ENCODE measurements around the gene C15orf62. TPM values are rescaled to one million over a fixed set of nuclear protein-coding genes. Genes with fewer than 3 reads are reported as not detected.
A peak's percentile ranks its signal among the peaks of the same experiment; 100 is the strongest.

C15orf62 gene, protein sequence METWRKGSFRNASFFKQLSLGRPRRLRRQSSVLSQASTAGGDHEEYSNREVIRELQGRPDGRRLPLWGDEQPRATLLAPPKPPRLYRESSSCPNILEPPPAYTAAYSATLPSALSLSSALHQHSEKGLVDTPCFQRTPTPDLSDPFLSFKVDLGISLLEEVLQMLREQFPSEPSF
- polyA plus RNA-seq (2013, experiment 1 of 2; ENCODE audit: insufficient read length), result 0.81 TPM
- polyA plus RNA-seq (2013, experiment 2 of 2; ENCODE audit: insufficient read length), result 0.87 TPM

DNA sequence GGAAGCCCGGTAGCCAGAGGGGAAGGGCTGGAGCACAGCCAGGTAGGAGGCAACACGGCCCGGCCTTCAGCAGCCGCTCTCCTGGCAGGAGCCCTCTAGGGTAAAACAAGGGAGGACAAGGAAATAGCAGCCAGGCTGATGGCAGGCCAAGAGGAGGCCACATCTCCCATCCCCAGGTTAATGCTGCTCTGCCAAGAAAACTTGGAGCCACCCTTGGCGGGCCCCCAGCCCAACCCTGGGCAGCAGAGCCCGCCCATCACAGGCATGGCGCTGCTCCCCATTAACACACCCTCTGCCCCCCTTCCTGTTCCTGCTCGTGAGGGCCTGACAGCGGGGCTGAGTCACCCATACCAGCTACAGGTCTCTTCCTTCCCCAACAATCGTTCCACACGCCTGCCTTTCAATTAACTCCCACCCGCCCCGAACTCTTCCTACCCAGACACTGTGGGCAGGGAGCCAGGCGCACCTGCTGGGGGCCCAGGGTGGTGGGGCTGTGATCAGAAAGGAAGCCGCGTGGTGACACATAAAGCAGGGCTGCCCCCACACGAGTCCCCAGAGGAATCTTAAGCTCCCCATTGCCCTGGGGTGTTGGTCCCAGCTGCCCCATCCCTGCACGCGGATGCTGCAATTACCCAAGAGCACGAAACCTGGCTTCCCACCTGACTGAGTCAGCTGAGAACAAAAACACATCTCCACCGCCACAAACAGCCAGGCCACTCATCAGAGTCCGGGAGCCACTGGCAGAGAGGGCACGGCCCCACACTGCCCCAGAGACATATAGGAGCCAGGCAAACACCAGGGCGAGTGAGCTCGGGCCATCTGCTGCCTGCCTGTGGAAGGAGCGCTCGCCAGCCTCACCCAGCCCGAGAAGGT is at the start of gene C15orf62:
TSS of gene C15orf62 (plus strand) at position 707 of the 873 bp plus-strand sequence. CDS start 516 bp downstream, outside the sequence.
- no peak for DNase-seq

DNA sequence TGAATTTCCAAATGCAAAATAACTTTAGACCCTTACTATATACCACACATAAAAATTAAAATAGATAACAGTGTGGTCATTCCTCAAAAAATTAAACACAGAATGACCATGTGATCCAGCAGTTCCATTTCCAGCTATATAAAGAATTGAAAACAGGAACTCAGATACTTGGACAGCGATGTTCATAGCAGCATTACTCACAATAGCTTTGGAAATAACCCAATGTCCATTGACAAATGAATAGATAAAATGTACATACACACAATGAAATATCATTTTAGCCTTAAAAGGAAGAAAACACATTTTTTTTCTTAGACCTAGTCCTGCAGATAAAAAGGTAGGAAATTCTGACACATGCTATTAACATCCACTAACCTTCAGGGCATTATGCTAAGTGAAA is 48.1 kb upstream of the C15orf62 start:
- no peak for DNase-seq

DNA sequence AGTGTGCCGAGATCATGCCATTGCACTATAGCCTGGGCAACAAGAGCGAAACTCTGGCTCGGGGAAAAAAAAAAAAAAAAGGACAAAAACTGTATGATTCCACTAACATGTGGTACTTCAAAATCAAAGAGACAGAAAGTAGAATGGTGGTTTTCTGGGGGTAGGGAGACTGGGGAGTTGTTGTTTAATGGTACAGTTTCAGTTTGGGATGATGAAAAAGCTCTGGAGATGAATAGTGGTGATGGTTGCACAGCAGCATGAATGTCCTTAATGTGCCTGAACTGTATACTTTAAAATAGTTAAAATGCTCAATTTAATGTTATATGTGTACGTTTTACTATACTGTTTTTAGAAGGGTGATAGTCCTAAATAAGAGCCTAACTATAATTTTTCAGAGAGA is 47.4 kb upstream of the C15orf62 start:
- DNase-seq, result no peak

DNA sequence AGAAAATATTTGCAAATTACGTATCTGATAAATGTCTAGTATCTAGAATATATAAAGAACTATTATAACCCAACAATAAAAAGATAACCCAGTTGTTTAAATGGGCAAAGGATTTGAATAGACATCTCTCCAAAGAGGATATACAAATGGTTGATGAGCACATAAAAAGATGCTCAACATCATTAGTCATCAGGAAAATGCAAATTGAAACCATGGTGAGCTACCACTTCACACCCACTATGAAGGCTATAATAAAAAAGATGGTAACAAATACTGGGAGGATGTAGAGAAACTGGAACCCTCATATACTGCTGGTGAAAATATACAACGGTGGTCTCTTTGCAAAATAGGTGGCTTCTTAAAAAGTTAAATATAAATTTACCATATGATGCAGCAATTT is 46.8 kb upstream of the C15orf62 start:
- DNase-seq, result peak; percentile 6

DNA sequence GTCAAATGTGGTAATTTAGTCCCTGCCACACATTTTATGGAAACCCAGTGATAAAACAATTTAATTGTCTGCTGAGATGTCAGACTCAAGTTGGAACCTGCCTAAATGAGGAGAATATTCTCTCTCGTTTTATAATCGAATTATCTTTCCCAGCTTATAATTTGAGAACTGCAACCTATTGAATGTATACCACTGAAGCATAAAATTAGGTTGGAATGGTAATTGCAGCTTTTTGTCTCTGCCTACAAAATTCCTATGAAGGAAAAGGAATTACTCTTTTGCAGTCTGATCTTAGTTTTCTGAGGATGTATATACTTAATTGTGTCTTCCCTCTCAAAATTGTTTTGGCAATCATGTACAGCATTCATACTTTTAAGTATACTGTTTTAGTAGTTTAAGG is 45.9 kb upstream of the C15orf62 start:
- no peak for DNase-seq

DNA sequence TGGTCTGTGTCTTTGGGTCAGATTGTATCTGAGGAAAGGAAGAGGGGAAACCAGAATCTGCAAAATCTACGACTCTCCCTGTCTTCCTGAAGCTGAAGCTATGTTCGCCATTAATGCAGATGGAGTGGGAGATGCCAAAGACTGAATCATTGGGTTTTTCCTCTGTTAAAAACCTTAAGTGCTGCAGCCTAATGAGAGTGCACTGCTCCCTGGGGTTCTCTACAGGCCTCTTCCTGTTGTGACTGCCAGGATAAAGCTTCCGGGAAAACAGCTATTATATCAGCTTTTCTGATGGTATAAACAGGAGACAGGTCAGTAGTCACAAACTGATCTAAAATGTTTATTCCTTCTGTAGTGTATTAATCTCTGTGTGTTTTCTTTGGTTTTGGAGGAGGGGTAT is 38.7 kb upstream of the C15orf62 start:
- DNase-seq, result no peak

DNA sequence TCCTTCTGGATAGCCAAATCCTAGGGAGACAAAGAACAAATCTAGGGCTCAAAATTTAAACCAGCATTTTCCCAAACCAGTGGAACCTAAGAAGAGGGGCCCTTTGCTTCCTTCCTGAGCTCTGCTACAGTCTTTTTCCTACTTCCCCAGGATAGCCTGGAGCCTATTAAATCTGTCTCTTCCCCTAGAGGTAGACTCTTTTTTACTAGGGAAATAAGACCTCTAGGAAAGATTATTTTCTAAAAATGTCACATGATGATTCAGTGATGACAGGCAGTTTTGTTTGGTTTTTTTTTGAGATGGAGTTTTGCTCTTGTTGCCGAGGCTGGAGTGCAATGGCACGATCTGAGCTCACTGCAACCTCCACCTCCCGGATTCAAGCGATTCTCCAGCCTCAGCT is 33.2 kb upstream of the C15orf62 start:
- DNase-seq, result no peak

DNA sequence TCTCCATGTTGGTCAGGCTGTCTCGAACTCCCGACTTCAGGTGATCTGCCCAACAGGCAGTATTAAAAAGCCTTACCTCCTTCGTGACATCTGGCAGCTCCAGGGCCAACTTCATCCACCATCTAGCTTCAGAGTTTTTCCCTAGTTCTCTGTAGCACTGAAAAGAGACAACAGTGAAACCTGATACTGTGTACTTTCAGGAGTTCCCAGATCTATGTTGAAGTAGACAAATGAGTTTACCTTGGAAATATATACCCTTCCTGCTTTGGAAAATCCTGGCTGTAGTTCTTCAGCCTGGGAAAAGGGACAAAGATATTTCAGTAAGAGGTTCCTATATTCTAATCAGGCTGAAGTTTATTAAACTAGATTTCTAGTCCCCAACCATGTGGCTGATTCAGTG is 32.7 kb upstream of the C15orf62 start:
- no peak for DNase-seq

DNA sequence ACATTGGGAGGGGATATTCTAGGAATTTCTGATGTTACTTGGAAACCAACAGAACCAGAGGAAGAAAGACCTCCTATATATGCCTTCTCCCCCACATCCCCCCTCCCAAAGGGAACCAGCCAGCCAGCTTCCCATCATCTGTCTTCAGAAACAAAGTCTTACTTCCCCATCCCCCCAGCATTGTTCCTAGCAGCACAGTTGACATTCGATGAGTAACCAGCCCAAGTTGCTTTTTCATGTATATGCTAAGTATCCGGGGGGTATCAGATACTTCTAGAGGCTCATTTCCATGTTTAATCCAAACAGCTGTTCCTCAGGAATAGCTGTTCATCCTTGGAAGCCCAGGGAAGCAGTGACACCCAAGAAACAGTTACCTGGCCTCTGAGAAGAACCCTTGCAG is 30.7 kb upstream of the C15orf62 start:
- DNase-seq, result no peak

DNA sequence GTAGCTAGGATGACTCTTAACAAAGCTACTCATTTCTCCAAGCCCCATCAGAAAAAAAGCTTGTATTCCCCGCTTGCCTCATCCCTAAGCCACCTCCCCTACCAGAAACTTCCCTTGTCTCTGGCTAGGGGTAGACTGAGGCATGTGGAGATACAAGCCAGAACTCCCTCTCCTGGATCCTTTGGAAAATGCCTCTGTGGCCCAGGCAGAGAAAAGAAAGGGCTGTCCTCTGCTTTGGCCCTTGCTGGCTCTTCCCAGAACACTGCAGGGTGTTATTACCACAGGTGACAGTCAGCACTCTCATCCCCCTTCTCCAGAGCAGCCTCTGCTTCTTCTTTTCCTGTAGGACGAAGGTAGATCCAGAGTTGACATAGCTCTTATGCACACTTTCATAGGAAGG is 29.9 kb upstream of the C15orf62 start:
- DNase-seq, result no peak

DNA sequence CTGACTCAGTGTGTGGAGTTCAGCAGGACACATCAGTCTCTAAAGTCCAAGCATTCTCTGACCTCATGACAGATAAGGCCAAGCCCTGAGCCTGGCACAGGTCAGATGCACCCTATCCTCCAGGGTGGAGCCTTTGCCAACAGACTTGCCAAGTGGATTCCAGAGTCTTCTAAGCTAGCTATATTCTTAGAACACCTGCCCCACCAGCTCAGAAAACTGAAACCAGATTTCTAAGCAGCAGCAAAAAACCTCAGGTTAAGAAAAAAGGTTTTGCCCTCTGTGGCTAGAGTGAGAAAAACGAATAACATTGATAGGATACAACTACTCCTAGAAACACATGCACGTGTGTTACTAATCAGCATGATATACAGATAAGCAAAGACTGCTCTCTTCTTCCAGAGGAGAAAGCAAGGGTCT is 26.3 kb upstream of the C15orf62 start:
- DNase-seq, result no peak

DNA sequence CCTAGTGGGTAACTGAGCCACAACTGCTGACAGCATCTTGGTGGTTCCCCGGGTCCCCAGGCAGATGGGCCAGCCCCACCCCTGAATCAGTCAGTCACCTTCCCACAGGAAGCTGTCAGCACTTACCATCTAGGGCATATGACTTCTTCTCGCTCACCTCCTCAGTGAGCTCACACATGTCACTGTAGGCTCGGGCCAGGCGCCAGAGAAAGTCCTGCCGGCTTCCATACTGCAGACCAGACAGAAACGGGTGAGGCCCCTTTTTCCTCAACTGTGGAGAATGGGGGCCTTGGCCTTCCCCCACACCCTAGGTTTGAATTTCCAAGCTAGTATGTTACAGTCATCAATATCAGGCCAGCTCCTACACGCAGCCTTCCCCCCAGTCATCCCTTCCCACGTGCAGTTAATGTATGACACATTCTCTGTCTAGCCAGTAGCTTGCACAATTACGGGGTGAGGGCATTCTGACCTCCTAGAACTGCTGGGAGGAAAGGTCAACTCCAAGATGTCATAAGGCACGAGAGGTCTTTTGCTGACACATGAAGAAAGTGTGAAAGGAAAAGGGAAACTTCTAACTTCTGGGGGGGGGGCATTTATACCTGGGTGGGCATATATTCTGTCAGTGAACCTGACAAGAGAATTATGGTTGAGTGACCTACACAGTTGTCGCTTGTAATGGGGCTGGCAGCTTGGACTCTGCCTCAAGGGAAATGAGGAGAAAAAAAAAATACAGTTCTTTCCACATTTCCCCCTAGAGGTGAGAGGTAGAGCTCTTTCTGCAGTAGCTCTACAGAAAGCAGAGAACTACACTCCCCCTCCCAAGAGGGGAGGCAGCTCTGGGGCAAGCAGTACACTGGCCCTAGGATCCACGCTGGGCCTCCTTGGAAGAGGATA is 25.6 kb upstream of the C15orf62 start:
- DNase-seq, result peak; percentile 58

DNA sequence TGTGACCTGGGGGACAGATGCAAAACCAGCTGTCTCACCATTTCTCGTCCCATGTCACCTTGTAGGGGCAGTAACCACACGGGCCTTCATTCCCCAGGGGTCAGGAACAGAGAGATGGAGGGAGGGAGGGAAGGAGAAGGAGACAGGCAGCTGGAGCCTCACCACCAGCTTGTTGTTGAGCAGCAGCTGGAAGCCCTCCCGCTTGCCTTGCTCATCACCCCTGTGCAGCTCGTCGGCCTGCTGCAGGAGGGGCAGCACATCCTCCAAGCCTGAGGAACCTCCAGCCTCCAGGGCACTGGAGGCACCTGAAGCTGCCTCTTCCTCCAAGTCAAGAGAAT is 25.0 kb upstream of the C15orf62 start:
- no peak for DNase-seq

DNA sequence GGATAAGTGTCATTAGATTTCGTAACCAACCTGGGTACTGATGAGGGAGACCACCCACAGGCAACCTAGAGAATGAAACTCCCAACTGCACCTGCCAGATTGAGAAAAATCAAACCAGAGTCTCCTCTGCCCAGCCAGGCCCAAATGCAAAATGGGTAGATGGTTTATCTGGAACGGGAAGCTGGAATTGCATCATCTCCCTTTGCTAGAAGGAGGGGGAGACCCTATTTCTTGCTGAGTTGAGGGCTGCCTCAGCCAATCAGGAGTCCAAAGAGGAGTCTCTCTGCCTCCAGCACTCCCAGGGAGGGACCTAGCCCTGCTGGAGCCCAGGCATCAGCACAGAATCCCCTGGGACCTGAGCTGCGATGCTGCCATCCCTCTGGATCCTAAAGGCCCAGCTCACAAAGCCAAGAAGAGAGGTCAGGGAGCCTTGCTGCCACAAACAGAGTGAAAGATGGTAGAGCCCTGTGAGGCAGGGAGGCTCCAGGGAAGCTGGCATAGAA is 22.8 kb upstream of the C15orf62 start:
- DNase-seq, result peak; percentile 78

DNA sequence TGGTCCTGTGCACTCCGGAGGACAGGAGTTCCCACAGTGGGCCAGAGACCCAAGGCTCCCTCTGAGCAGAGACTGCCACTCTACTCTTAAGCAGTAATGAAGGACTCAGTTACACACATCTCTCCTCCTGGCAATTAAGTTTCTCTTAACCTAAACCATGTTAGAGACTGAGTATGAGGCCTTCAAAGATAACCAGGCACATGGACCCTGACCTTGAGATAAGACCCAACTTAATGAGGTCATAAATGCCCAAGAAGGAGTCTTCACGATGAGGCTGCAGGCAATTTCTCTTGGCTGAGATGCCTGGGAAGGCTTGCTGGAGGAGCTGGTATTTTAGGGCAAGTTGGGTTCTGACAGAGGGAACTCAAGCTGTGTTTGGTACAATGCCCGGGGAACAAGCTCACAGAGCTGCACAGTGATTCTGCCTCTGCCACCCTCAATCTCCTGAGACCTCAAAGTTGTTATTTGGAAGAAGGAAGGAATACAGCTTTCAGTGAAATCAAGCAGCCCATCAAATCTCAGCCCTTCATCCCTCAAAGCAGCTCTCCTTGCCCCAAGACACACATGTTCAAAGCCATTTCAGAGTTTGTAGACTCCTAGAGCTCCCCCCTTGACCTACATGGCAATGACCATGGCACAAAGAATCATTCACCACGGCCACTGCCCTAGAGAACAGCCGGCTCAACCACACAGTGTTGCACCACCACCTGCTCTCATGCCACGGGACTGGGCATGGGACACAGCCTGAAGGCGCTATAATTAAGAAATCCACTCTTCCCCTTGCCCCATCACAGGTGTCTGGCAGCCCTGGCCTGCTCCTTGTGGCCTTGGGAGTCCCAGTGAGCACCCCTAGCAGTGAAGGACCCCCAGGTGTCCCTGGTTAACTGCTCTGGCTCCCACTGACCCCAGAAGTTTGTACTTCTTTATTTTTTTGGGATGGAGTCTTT is 21.8 kb upstream of the C15orf62 start:
- DNase-seq, result no peak

DNA sequence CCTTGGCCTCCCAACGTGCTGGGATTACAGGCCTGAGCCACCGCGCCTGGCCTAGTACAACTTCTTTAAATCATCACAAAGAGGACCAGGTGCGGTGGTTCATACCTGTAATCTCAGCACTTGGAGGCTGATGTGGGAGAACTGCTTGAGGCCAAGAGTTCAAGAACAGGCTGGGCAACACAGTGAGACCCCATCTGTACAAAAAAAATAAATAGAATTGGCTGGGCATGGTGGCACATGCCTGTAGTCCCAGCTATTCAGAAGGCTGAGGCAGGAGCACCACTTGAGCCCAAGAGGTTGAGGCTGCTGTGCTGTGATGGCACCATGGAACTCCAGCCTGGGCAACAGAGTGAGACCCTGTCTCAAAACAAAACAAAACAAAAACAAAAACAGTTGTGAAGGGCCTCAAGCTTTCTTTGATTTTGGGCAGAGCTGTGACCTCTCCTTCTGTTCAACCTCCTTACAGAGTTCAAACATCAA is 20.6 kb upstream of the C15orf62 start:
- DNase-seq, result no peak

DNA sequence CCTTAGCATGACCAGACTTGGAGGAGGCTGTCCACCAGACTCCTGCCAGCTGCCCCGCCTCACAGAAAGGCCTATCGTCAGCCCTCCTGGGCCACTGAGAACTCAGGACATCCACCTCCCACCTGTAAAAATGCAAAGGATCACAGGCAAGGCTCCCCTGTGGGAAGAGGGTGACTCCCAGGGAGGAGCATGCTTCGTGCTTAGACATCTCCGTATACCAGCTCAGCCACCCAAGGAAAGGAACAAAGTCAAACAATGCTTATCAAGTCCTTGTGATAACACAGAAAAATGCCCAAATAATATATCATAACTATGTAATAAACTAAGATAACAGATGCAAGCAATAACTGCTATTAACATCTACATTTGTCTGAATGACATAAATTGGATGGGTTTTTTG is 18.9 kb upstream of the C15orf62 start:
- no peak for DNase-seq

DNA sequence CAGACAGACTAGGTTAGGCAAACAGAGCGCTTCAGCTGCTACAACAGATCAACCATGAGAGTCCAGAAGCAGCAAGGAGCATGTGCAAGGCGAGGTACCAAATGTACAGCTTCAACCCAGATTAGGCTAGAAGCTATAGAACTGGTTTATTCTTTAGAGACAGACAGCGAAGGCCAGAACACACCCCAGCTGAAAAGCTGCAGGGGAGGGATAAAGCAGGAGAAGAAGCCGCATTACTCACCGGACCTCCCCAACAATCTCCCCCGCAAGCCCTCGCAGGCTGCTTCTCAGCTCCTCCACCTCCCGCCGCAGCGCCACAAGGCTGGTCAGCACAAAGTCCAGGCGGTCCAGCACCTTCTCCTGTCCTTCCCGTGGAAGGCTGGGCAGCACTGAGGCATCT is 18.0 kb upstream of the C15orf62 start:
- DNase-seq, result no peak

DNA sequence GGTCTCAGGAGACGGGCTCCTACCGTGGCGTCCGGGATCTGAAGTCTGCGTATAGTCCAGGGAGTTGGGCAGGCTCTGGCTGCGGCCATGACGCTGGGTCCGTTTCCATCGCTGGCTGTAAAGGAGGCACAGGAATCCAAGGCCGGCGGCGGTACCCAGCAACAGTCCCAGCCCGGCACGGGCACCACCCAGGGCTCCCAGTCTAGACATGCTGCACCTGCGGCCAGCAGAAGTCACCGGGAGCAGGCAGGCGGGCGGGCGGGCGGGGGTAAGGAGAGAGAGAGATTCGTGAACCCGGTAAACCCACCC is 15.3 kb upstream of the C15orf62 start:
- DNase-seq, result no peak

DNA sequence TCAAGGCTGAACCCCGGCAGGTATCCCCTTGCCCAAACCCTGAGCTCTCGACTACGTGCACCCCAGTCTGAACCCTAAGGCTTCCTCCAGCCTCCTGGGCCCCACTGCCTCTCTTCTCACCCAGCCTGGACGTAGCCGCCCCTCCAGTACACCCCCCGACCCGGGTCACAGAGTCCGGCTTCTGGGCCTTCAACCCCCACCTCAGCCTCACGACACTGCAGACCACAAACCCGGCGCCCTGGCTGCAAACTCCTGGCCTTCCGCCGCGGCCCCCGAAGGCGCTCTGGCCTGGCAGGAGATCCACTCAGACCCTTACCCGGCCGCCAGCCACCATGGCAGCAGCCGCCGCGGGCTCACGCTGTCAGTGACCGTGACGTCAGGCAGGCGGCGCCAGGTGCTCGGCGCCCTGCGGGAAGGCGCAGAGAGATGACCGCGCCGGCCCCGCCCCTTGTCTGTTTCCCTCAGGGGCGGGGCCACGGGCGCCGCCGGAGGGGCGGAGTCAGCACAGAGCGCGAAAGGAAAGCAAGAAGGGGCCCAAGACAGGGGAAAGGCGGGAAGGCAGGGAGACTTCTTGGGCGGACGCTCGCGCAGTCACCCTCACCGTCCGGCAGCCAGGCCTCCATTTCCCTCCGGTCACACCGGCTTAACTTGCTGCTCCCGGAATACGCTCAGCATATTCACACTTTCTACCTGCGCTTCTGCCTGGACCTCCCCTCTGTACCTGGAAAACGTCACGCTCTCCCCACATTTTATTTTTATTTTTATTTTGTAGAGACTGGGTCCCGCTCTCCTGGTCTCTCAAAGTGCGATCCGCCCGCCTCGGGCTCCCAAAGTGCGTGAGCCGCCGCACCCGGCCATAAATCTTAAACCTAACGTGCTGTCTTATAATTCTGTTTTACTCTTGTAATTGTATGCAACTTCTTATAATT is 14.6 kb upstream of the C15orf62 start, which contains the start of gene RMDN3:
TSS of gene RMDN3 (minus strand) at position 372 of the 929 bp plus-strand sequence. CDS start 471 bp downstream, outside the sequence.
- DNase-seq, result peak; percentile 92
